OCI-LY1 (cell line): ENCODE data around the gene TTC28.

Experiments used
- CTCF ChIP-seq: fragments of 200-600 bp; sonication (generic), shearing (Covaris generic); IDR thresholded peaks from 2 replicates; pipeline ENCODE4 v1.5.1; 2017; ENCODE audit warnings: mild to moderate bottlenecking, antibody characterized with exemption, low read length, moderate library complexity, mixed read lengths
- EZH2 ChIP-seq: fragments of 200-600 bp; sonication (generic), shearing (Covaris generic); IDR thresholded peaks from 2 replicates; pipeline ENCODE4 v1.8.0; 2017; ENCODE audit warnings: borderline replicate concordance, mixed run types, mild to moderate bottlenecking, antibody characterized with exemption, low read length, moderate library complexity, mixed read lengths

DNA sequence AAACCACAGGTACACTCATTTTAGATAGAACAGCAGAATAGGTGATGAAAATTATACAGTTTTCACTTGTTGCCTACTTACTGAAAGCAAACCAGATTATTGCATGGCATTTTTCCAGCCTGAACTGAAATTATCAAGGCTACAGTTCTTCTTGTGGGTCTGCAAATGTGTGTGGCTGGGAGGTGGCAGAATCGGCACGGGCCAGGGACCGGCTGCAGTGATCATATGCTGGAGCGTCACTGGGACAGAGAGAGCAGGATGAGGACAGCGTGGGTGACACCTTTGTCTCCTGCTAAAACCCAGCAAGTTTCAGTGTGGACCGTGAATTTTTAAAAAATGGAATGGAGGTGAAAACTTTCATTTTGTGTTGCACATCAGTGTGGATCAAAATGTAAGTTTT is 701.3 kb downstream of the TTC28 start:
- TF ChIP-seq CTCF: no peak
- TF ChIP-seq EZH2: no peak
